Mesenteric fat pad (tissue), 1 donor: ENCODE measurements around the gene S100PBP. TPM values are rescaled to one million over a fixed set of nuclear protein-coding genes. Genes with fewer than 3 reads are reported as not detected.
"Not testable (repeated sequence)": the region's sequence is repeated elsewhere in the genome, so short reads cannot be mapped to it uniquely, and the experiment has no call there.

Experiments
- DNase-seq: peaks from one replicate; pipeline ENCODE4 v3.0.0-alpha.2; 2020; ENCODE audit warnings: low spot score
- total RNA-seq: library from RNA; stranded (reverse); fragmentation: NEBNext Ultra II Directional; extraction: Animal tissue kit (Norgen Biotek cat#: 25700); gene quantifications from one replicate; pipeline ENCODE4 v1.2.1, GENCODE V29; 2021
- donor health status: DM: yes; HTN: yes; CAD: no.

Gene S100PBP
- total RNA-seq, 1 donor from 2014 or later: 25.0 TPM

DNA sequence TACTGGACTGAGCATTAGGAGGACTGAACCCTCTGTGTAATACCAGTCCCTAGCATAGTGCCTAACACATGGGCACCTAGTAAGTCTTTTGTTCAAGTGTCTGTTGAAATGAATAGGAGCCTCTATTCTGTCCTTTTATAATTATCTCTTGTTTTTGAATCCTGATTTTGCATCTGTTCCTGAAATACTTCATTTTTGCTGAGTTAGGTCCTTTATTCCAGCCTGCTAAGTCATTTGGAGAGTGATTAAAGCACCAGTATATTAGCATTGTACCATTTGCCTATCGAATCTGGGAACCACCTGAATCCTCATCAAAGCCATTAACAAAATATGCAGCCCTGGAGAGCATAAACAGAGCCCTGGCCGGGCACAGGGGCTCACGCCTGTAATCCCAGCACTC is 32.6 kb upstream of the S100PBP start:
- no peak for DNase-seq

DNA sequence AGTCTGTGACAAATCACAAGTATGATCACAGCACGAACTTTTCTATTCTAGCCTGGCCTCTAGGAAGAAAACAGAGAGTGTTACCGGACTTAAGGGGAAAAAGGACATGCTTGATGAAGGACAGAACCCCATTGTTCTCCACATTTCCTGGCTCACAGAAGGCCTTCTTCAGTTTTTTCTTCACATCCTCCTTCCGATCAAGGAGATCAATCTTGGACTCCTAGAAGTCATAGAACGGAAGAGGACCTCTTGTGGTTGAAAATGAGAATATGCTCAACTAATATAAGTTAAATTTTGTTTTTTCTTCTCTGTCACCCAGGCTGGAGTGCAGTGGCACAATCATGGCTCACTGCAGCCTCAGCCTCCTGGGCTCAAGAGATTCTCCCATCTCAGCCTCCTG is 30.6 kb upstream of the S100PBP start:
- DNase-seq: no peak

DNA sequence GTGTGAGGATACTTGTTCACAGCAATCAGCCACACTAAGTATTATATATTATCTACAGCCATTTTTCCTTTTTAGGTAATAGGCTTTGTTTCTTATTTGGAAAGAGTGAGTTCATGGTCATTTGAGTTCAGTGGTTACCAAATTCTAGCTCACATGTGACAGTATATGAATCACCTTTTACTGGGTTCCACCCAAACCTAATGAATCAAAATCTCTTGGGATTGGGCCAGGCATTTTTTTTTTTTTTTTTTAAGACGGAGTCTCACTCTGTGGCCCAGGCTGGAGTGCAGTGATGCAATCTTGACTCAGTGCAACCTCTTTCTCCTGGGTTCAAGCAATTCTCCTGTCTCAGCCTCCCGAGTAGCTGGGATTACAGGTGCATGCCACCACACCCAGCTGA is 28.1 kb upstream of the S100PBP start:
- DNase-seq: not testable (repeated sequence)

DNA sequence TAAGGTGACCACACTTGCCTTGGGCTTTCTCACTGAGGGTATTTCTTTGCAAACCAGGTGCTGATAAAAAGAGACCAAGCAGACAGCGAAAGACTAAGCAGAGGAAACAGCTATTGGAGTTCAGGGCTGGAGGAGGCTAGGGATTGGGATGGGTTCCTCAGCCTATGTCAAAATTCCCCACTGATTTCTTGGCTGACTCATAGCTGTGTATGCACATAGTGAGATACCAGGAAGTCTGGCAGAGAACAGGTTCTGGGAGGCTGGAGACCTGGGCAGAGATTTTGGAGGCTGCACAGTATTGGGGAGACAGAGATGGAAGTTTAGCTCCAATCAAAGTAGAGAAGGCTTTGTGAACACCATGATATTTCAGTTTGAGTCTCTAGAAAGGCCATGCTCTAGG is 25.6 kb upstream of the S100PBP start:
- no peak for DNase-seq

DNA sequence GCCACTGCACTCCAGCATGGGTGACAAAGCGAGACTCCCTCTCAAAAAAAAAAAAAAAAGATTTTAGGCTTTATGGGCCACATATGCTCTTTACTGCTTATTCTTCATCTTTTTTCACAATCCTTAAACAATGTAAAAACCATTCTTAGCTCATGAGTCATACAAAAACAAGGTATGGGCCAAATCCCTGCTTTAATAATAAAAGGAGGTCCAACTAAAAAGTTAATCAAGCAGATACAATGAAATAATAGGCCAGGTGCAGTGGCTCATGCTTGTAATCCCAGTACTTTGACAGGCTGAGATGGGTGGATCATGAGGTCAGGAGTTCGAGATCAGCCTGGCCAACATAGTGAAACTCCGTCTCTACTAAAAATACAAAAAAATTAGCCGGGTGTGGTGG is 21.7 kb upstream of the S100PBP start:
- not testable (repeated sequence) for DNase-seq

DNA sequence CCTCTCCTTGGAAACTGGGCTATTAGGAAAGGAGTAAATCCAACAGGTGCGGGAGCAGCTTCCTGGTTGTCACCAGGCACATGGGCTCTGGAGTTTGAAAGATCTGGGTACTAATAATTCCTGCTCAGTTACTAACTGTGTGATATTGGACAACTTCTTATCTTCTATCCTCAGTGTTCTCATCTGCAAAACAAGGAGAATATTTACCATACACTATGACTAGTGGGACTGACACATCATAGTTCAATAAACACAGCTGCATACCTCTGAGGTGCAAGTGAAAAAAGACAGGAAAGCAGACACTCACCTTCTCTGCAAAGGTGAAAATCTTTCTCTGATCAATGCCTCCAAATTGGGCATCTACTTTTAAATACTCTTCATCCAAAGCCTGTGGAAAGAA is 20.0 kb upstream of the S100PBP start:
- no peak for DNase-seq

DNA sequence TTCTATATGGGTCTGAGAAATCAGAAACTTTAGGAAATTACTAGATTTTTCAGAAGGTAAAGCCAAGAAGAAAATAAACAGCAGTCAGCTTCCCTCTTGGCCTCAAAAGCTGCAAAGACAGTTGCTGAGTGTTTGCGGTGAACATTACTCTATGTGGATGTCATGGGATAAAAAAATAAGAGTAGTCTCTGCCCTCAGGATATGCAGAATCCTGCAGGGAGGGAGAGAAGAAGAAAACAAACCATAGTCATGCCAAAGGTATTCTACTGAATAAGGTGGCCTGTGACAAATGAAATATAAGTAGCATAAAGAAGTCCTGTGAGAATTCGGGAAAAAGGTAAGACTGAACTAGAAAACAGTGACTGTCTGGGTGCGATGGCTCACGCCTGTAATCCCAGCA is 19.3 kb upstream of the S100PBP start:
- no peak for DNase-seq

DNA sequence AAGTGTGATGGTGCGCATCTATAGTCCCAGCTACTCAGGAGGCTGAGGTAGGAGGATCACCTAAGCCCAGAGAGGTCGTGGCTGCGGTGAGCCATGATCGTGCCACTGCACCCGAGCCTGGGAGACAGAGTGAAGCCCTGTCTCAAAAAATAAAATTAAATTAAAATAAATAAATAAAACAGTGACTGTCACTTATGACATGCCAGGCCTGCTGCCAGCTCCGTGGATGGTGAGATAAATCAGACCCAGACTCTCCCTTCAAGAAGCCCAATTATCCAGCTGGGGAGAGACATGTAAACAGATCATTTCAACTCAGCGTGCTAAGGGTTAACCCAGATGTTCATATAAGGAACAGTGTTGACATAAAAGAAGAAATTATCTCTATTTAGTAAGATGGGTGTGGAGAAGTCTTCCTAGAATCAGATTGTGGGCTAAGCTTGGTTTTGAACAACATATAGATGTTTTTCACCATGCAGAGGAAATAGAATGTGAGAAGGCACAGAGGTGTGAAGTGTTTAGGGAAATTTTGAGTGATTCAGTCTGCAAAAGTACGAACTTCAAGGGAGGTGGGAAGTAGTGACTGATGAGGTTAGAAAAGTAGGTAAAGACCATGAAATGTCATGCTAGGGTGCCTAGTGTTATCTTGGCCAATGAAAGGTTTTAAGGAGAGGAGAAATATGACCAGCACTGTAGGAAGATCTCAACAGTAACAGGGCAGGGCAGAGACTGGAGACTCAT is 18.6 kb upstream of the S100PBP start:
- no peak for DNase-seq

DNA sequence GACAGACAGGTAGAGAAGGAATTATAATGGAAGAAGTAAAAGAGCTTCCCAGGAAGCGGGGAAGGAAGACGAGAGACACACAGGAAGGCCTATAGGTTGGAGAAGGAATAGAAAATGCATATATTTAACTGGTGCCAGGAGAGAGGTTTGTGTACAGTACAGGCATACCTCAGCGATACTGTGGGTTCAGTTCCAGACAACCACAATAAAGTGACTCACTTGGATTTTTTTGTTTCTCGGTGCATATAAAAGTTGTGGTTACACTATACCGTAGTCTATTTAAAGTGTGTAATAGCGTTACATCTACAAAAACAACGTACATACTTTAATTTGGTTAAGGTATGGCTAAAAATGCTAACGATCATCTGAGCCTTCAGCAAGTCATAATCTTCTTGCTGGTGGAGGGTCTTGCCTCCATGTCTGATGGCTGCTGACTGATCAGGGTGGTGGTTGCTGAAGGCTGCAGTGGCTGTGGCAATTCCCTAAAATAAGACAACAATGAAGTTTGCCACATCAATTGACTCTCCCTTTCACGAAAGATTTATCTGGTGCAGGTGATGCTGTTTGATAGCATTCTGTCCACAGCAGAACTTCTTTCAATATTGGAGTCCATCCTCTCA is 16.2 kb upstream of the S100PBP start:
- no peak for DNase-seq

DNA sequence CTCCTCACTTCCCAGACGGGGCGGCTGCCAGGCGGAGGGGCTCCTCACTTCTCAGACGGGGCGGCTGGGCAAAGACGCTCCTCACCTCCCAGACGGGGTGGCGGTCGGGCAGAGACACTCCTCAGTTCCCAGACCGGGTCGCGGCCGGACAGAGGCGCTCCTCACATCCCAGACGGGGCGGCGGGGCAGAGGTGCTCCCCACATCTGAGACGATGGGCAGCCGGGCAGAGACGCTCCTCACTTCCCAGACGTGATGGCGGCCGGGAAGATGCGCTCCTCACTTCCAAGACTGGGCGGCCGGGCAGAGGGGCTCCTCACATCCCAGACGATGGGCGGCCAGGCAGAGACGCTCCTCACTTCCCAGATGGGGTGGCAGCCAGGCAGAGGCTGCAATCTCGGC is 13.0 kb upstream of the S100PBP start:
- DNase-seq: not testable (repeated sequence)

DNA sequence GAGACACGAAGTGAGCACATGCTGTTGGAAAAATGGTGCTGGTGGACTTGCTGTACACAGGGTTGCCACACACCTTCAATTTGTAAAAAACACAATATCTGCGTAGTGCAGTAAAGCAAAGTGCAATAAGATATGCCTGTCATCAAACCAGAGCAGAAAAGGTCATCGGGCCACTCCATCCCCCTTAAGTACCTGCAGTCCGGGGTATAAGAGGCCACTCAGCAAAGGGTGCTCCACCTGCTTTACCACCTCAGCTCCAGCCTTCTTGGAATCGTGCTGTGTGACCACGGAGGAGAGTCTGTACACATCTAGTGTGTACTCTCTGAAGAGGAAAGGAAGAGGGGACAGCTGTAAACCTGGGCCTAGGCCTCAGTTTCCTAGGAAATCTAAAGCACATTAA is 11.2 kb upstream of the S100PBP start:
- no peak for DNase-seq

DNA sequence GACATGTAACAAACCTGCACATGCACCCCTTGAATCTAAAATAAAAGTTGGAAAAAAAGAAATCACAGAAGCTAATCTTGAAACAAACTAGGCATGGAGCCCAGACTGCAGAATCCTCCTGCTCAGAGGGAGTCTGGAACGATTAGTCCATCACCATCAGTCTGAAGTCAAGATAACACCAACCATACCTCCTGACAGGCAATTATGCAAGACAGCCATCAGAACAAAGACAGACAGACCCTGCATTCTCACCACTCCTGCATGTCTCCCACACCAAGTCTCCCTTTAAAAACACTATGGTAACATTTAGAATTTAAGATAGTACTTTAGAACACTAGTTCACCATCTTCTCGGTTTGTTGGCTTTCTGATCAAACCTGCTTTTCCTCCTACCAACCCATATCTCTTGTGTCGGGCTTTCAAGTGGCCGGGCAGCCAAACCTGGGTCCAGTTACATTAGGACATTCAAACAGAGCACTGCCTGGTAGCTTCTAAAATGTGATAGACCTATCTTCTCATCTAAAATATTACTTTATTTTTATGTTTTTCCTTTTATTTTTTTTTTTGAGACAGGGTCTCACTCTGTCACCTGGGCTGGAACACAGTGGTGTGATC is 10.4 kb upstream of the S100PBP start:
- DNase-seq: no peak

DNA sequence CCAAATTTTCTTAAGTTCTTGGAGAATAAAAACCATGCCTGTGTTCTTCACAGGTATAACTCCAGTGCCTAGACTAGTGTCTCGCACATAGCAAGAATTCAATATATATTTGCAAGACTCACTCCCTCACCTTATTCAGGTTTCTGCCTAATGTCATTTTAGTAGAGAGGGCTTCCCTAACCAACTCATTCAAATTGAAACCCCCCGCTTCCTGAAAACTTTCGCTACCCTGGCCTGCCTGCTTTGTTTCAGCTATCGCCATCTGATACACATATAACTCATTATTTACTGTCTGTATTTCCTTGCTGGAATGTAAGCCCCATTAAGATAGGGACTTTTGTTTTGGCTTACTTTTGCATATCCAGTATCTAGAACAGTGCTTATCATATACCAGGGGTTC is 8.9 kb upstream of the S100PBP start:
- no peak for DNase-seq

DNA sequence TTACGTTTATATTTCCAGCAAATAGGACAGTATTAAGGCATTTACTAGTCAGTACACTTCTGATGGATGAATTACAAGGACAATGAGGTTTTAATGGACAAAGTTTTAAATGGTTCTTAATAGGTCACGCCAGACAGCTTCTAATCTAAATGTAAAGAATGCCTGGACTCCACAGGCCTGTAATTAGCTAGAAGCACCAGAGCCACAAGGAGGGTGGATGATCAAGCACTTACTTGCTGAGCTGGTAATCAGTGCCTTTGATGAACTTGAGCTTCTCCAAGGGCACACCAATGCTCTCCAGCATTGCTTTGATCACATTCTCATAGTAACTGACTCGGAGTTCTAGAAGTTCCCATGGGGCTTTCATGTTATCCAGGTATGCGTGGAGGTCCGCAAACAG is 7.1 kb upstream of the S100PBP start:
- no peak for DNase-seq

DNA sequence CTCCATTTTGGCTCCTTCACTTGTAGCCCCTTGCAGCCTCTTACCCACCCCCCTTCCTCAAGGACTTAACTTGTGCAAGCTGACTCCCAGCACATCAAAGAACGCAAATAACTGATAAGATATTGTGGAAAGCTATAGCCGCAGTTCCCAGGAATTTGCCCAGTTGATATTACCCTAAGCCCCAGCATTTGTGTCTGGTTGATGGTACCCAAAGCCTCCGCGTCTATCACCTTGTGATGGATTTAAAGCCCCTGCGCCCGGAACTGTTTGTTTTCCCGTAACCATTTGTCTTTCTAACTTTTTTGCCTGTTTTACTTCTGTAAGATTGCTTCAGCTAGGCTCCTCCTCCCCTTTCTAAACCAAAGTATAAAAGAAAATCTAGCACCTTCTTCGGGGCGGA is 6.2 kb upstream of the S100PBP start:
- DNase-seq: no peak

DNA sequence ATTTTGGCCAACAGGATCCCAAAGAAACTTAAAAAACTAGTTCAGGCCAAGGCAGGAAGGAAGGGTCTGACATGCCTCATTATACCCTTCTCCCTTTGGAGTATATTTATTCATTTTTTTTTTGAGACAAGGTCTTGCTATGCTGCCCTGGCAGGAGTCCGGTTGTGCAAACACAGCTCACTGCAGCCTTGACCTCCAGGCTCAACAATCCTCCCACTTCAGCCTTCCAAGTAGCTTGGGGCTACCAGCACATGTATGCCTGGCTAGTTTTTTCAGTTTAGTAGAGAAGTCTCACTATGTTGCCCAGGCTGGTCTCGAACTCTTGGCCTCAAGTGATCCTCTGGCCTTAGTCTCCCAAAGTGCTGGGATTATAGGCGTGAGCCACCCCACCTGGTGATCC is 5.5 kb upstream of the S100PBP start:
- no peak for DNase-seq

DNA sequence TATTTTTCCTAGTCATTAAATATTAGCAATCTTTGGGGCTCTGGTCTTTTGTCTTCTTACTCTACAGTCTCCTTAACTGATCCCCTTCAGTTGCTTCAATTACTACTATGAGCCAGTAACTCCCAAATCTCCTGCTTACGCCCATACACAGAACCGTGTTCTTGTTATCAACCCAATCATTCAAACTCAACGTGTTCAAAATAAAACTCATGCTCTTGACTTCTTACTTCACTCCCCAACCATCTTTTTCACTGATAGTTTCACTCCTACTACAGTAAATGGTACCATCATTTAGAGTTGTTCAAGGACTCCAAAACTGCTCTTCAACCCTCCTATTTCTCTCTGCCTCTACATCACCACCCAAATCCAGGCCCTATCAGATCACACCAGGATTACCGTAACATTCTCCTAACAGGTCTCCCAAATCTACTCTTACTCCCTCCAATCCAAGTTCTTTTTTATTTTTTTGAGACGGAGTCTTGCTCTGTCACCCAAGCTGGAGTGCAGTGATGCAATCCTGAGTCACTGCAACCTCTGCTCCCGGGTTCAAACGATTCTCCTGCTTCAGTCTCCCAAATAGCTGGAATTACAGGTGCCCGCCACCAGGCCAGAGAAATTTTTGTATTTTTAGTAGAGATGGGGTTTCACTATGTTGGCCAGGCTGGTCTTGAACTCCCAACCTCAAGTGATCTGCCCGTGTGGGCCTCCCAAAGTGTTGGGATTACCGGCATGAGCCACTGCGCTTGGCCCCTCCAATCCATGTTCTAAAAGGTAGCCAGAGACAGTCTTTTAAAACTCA is 3.3 kb upstream of the S100PBP start:
- no peak for DNase-seq

DNA sequence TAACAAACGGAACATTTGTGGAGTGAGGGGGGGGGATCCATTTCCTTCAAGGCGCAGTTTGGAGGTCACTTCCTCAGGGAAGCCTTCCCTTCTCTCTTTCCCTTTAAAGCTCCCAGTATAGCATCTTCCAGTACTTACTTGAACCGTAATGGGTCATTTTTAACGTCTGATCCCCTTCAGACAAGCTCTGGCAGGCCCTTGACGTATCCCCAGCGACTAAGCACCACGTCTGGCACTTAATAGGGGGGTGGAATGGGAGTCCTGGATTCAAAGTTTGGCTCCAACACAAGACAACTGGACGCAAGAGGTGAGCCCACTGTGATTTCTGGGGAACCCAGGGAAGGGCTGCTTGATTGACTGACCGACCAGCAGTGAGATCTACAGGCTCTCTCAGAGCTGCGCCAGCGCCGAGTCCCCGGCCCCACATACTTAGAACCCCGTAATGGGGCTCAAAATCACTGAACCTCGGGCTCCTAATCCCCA is 736 bp upstream of the S100PBP start:
- no peak for DNase-seq

DNA sequence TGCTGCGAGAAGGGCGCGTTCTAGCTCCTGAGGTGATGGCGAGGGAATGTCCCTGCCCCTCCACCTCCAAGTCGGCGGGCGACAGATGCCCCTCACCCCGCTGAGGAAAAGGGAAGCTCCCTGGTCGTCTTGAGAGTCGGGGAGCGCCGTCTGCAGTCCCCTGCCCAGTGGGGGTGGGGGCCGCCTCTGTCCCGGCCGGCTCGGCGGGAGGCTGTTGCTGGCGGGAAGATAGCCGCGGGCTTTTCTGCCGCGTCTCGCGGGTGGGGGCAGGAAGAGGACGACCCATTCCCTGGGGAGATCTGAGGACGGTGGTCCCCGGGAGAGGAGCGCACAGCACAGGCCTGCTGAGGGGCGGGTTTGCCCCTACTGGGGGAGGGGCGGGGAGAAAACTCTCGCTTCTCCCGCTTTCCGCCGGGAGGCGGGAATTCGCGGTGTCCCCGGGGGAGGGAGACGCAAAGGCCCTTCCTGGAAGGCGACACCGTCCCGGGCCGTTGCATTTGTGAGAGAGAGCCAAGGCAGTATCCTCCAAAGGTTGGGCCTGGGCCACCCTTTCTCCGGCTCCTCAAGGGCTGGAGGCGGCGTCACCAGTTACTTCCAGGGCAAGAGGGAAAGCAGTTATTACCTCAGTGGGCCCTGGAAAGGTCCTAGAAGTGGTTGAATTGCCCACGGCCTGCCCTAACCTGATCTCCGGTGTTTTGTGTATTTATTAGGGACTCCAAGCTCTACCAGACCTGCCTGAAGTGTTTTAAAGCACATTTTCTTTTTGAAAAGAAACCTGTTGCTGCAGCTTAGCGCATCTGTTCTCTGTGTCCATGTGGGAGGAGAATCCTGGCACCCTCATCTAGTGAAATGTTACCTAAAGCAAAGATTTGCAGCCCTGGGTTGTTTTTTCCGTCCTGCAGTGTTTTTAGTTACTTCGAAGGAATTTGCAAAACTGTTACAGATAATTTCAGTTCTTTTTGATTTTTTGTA is 648 bp downstream of the S100PBP start:
- peak; percentile 93 for DNase-seq

DNA sequence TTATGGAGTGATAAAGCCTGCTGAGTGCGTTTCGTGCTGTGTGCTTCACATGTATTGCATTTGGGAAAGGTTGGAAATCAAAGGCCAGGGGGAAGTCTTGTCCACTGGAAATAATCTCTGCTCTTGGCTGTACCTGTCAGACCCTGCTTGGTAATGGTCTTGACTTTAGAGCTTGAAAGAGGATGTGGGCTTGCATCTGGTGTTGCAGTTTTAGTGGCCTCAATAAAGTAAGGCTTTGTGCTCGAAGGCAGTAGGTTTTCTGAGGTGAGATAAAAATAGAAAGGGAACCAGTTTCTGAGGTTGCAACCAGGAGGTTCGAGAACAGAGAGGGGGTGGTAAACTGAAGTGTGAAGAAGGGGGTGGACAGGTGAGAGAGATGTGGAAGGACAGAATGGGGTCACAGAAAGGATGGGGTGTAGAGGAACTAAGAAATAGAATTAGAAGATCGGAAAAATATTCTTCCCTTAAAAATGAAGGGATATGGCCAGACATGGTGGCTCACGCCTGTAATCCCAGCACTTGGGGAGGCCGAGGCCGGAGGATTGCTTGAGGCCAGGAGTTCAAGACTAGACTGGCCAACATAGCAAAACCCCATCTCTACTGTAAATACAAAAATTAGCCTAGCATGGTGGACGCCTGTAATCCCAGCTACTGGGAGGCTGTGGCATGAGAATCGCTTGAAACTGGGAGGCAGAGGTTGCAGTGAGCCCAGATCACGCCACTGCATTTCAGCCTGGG is 1.5 kb downstream of the S100PBP start:
- no peak for DNase-seq
